GM23338 (cell line): ENCODE results near the gene ZBP1.

Experiments
- EZH2 ChIP-seq: fragments of 200-600 bp; sonication (generic); IDR thresholded peaks from one replicate; pipeline ENCODE4 v1.8.0; 2017; ENCODE audit warnings: antibody characterized with exemption, mild to moderate bottlenecking, low read depth; ENCODE audit not compliant: unreplicated experiment
- TF ChIP-seq, protein P1 (sequence below), 2 experiments: fragments of 200-600 bp in 1 of 2; sonication (generic) in 1 of 2; conservative IDR thresholded peaks; 2 replicates each; pipeline versions ENCODE4 v1.5.1 to v1.6.1; 2016 to 2017; ENCODE audit warnings: antibody characterized with exemption in 2 of 2, low read depth in 2 of 2, mild to moderate bottlenecking in 2 of 2, moderate library complexity in 1 of 2

- TF ChIP-seq EZH2, result no peak
- TF ChIP-seq, protein P1, sequence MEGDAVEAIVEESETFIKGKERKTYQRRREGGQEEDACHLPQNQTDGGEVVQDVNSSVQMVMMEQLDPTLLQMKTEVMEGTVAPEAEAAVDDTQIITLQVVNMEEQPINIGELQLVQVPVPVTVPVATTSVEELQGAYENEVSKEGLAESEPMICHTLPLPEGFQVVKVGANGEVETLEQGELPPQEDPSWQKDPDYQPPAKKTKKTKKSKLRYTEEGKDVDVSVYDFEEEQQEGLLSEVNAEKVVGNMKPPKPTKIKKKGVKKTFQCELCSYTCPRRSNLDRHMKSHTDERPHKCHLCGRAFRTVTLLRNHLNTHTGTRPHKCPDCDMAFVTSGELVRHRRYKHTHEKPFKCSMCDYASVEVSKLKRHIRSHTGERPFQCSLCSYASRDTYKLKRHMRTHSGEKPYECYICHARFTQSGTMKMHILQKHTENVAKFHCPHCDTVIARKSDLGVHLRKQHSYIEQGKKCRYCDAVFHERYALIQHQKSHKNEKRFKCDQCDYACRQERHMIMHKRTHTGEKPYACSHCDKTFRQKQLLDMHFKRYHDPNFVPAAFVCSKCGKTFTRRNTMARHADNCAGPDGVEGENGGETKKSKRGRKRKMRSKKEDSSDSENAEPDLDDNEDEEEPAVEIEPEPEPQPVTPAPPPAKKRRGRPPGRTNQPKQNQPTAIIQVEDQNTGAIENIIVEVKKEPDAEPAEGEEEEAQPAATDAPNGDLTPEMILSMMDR (conservative IDR thresholded peaks at IDR 0.05; ENCODE audit: low read depth in 2 of 2), result no peak
Observed at GRCh38 chr20:57662456-57663240, 42.4 kb upstream of the ZBP1 start.
